ENCODE data around the gene PPP1R1A.

The PPP1R1A gene

DNA sequence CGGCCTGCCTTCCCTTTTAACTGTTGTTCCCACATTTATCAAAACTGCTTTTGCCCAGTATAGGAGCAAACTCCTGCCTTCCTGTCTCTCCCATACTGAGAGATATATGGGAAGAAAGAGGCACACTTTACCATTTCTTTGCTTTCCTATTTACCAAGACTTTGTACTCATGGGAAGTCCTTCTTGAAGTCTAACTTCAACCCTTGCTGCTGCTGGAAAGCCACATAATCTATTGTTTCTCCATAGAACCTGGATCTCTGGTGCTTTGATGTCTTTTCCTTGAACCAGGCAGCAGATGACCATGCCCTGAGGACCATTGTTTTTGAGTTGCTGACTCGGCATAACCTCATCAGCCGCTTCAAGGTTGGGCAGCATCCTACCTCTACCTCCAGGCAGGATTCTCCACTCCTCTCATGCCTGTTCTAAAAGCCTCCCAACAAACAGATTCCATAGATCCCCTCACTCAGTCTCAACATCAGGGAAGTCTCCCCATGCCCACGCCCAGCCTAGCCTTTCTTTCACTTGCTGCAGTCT lies 18.4 kb downstream of the PPP1R1A start:
- no peak for DNase-seq

DNA sequence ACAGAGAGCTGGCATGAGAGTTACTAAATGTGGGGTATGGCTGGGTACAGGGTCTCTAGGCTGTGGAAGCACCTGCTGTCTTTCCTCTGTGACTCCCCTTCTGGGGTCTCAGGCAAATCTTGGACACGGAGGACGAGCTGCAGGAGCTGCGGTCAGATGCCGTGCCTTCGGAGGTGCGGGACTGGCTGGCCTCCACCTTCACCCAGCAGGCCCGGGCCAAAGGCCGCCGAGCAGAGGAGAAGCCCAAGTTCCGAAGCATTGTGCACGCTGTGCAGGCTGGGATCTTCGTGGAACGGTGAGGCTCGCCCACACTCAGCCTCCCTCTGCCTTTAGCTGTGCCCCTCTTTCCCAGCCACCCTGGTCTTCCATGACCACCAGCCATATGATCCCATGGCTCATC lies 19.4 kb downstream of the PPP1R1A start:
- DNase-seq: no peak

DNA sequence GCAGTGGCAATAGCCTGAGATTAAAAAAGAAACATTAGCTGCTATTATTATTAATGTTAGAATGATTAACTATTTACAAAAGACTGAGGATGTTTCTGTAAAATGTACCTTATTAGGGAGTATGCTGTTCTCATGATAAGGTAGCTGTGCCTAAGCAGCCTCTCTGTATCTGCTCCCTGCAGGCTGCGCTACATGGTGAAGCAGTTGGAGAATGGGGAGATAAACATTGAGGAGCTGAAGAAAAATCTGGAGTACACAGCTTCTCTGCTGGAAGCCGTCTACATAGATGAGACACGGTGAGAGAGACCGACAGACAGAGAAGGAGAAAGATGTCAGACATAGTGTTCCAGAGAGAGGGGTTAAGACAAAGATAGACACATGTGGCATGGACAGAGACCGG lies 21.7 kb downstream of the PPP1R1A start:
- DNase-seq: no peak

DNA sequence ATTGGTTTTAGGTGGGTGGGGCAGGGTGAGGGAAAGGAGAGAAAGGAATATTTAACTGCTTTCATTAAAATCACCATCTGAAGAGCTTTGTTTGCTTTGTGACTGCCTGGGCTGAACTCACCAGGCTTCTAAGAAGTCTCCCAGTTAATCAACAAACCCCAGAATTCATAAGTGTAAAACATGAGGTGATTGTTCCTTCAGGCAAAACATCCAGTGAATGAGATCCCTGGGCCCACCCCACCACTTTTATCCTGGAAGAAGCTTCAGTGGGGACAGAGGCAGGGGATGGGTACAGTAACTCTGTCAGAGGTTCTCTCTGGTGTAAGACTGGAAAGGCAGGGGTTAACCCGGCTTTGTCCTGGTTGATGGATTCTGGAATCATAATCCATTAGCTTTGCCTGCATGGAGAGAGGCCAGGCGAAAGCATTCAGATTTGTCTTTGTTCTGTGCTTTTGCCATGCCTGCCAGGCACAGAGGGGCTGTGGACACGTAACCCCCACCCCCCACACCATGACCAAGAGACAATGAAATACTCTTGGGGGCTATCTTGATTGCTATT lies 22.4 kb downstream of the PPP1R1A start:
- DNase-seq: no peak

DNA sequence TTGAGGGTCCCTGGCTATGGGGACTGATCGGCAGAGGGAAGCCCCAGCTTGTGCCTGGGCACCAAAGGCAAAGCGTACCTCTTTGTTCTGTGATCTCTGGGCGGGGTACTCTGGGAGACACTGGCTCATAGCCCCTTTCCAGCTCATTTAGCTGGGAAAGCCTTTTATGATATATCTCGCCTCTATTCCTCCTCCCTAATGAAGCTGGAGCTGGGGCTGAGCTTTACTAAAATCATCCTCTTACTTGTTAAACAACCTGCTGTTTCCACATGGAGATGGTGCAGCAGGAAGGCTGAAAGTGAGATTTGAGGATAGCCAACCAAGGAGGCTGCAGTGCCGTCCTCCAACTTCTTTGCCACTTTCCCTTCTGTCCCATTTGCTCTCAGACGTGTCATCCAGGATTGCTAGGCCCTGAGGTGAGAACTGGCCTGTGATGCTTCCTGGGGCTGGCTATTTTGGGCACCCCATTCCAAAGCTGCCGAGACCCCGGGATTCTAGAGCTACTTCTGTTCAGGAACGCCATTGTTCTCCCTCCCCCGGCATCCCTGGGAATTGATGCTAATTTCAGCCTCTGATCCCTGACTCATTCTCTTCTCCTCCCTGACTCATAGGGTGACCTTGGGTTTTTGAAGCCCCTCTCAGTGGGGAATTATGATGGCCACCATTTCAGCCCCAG lies 23.0 kb downstream of the PPP1R1A start:
- no peak for DNase-seq

DNA sequence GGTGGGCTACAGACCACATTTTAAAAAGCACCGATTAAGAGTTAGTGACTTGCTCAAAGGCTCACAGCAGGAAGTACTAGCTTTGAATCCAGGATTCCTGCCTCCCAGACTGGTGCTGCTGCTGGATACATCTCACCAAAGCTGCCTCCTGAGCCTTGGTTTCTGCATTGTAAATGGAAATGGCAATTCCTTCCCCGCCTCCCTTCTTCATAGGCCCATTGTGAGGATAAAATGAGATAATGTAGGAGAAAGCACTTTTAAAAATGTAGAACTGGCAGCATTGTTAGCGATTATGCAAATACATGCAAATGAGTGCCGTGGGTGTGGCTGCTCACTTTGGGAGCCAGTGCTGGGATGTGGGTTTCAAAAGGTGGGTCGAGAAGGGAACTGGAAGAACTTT lies 23.7 kb downstream of the PPP1R1A start:
- no peak for DNase-seq

DNA sequence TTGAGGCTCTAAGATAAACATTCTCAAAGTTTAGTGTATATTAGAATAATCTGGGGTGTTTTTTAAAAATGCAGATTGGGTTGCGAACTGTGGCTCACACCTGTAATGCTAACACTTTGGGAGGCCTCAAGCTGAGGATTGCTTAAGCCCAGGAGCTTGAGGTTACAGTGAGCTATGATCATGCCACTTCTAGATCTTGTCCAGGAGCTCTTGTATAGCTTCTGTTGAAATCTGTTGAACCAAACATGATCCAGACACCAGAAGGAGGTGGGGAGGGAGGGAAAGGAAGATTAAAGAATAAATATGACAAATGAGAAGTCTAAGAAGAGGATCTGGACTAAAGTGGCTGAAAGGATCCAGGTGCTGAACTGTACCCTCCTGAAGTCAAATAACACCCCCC lies 24.7 kb downstream of the PPP1R1A start:
- DNase-seq: no peak

DNA sequence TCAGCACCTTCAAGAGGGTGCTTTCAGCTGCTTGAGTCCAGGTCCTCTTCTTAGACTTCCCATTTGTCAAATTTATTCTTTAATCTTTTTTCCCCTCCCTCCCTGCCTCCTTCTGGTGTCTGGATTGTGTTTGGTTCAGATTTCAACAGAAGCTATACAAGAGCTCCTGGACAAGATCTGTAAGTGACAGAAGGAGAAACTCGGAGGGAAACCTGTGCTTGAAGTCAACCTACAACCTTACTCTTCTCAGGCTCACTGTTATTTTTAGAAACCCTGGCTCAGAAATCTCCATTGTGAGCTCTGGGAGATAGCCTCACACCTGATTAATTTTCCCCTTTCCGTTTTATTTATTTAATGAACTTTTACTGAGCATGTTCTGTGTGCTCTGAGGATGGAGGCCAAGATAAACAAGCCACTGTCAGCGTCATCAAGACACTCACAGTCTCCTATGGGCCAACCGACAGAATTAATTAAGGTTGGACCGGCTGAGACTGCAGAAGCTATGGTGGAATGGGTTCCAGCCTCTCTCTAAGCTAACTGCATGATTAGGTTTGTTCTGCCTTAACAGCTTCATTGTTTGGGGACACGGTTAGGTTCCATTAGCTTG lies 25.6 kb downstream of the PPP1R1A start:
- DNase-seq: no peak

DNA sequence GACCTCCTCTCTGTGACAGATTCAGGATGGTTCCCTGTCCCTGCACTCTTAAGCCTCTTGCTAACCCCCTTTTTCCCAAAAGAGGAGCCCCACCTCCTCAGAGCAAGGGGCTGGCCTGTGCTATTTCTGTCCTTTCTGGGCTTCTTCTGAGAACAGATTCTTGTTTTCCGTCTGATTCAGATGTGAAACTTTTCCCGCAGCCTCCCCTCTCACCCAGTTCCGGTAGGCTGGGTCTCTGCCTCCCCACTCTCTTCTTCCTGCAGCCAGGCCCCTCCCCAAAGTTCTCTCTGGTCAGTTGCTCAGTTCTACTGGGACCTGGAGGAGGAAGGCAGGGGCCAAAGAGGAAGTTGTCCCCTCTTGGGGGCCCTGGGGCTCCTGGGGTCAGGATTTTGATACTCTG lies 27.3 kb downstream of the PPP1R1A start:
- DNase-seq: no peak

DNA sequence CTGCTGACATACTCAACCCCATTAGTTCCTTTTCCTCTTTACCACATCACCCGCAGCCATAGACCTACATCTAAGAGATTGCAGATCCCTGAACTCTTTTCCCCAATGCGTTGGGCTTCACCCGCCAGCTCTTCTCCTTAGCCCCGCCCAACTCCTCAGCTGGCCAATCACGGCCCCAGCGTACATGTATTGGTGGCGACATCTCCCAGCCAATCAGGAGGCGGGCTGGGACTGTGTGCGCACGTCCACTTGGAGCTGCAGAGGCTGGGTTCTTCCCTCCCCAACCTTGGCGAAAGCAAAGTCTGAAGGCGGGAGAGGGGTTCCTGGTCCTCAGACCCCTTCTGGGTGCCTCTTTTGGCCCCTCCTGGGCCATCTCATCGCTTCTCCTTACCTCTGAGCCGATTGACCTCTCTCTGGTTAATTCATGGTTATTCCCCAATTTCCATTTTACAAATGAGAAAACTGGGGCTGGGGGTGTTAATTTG lies 28.0 kb downstream of the PPP1R1A start:
- DNase-seq: peak; percentile 85

DNA sequence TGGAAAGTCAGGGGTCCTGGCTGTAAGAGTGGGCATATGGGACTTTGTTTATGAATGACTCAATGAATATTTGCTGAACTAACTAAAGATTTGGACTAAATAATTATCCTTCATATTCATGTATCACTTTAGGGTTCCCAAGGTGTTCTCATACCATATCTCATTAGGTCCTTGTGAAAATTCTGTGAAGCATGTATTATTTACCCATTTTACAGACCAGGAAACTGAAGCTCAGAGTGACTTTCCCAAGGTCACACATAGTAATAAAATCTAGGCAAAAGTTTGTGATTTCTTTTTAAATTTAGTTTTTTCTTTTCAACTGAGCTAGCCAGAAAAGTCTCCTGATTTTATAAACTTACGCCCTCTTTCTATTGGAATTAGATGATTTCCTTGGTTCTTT lies 29.7 kb downstream of the PPP1R1A start:
- DNase-seq: no peak

DNA sequence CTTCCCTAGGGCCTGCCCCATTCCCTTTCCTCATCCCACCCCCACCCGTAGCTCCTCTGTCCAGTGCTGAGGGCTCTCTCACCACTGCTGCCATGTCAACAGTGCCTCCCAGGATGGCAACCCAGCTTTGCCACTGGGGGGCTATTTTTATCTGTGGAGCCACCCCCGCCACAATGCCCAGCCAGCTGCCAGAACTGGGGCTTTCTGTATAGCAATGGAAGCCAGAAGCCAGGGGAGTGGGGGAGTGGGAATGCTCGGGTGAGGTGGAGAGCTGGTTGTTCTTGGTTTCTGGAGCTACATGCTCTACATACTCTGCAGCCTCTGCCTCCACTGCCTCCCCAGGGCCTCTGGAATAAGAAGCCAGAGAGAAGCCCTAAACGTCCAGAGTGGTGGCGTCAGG lies 30.1 kb downstream of the PPP1R1A start:
- no peak for DNase-seq

DNA sequence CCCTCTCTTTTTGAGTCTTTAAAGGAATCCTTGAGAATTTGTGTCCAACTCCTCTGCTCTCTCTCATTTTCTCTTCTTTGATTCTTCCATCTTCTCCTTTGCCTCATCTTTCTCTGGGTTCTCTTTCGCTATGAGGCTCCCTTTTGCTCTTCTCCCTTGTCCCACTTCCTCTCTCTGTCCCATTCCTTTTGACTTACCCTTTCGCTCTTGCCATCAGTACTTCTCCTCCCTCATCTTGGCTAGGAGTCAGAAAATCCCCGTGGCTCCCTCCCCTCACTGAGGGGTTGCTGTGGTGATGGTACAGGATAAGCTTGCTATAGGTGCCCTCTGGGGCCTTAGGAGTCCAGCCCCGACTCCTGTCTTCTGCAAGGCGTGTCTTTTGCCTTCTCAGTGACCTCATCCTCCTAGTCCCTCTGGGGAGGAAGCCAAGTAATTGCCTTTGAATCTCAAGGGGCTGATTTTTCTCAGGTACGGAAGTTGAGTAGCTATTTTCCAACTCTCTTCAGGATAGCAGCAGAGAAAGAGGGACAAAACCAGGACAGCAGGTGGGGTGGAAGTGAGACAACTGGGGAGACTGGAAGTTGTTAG lies 32.7 kb downstream of the PPP1R1A start:
- no peak for DNase-seq

DNA sequence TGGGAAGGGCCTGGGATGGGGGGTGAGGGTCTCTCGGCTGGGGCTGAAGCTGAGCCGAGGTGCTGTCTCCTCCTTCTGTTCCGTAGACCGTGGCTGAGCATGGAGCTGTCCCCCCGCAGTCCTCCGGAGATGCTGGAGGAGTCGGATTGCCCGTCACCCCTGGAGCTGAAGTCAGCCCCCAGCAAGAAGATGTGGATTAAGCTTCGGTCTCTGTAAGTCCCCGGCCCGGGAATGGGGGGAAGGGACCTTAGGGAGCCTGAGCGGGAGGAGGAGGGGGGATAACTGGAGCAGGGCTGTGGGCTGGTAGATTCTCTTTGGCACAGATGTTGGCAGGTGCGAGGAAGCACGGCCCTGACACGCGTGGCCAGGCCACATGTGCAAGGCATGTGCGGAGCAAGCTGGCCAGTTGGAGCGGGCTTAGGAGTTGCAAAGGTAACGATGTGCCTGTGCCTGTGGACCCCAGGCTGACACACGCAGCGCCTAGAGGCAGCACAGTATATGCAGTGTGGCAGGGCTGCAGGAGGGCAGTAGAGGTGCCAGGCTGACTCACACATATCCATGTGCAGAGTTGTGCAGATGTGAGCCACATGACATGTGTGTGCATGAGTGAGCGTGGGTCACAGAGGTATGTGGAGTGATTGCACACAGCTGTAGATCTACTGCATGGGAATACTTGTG lies 38.5 kb downstream of the PPP1R1A start:
- DNase-seq: no peak

DNA sequence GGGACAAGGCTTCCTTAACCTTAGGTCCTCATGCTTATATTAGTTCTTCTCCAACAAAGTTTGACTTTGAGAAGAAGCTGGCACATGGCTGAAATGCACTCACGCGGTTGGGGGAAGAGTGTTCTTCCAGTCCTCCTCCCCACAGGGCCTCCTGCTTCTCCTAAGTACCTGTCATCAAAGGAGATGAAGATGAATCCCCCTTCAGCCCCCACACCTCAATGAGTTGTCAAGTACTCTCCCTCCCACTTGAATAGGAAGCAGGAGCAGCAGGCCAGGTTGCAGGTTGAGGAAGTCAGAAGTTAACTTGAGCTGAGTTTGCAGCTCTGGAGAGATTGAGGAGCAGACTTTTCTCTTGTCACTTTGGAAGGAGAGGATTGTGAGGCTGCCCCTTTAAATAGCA lies 41.9 kb downstream of the PPP1R1A start:
- no peak for DNase-seq

DNA sequence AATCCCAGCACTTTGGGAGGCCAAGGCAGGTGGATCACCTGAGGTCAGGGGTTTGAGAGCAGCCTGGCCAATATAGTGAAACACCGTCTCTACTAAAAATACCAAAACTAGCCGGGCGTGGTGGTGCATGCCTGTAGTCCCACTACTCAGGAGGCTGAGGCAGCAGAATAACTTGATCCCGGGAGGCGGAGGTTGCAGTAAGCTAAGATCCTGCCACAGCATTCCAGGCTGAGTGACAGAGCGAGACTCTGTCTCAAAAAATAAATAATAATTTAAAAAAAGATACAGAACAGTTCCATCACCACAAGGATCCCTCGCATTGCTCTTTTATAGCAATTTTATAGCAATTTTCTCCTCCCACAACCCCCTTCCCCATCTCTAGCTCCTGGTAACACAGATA lies 43.7 kb downstream of the PPP1R1A start:
- no peak for DNase-seq

DNA sequence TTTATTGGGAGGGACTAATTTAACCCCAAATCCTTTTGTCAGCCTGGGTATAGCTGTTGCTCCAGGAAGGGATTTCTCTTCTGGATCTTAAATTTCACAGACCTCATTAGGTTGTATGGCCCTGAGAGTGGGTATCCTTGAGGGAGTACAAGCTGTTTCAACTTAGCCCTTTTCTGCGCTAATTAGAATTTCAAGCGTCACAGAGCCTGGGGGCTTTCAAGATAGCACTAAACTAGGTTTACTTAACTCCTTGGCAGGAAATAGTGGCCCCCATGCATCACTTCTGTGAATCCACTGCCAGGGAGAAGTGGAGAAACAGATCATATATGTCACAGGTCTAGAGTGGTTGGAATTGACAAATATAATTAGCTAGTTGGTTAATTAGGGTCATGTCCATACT lies 44.9 kb downstream of the PPP1R1A start:
- DNase-seq: no peak

DNA sequence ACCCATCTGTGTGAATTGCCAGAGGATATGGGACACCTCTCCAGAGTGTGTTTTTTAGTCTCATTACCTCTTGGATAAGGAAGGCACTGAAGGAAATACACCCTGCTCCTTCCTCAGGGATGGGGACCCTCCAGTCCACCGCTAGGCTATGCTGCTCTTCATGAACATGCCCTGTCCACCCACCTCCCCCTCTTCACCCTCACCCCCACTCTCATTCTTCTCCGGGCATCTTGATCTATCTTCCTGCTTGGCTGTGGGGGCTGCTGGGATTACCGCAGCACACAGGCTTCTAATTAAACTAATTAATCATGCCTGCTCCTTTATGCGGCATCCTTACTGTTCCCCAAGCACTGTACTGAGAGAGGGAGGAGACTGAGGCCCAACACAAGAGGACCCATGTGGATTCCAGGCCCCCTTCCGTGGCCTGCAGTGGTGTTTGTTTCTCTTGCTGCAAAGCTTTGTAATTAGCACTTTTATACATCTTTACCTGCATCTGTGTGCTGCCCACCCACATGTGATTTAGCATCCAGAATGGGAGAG lies 46.6 kb downstream of the PPP1R1A start:
- no peak for DNase-seq

DNA sequence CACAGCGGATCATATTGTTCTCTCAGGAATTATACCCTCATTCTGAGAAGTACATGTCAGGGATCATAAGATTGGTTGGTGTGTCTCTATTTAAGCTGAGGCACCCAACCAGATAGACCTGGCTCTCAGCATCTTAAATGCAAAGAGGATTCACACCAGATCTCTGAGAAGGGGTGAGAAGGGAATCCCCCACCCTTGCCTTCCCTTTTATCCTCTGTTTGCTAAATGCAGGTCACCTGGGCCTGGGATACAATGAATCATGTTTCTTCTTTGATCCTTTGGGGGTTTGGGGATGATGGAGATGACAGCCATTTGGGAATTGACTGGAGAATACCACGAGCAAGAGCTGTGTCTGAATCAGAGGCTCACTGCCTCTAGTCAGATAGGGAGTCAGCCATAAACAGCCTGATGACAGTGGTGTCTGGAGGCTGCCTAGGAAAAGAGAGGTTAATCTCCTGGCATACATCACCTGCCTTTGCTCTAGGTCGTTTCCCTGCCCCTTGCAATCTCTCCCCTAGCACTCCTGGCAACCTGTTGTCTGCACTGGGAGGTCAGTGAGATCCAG lies 50.2 kb downstream of the PPP1R1A start:
- DNase-seq: no peak

DNA sequence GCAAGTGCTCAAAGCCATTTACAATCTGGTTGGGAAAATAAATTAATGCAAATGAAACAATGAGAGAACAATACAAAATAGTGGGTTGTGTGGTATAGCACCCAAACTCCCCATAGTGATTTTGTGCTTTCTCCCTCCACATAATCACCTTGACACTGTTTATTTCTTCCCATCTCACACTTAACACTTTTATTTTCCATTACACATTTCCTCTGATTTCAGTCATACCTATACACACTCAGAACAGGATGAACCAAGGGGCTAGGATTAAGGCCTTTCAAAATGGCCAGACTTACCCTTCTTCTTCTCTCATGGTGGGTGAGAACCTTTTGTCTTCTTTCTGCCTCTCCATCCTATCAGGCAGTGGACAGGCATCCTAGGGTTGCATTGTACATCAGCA lies 53.0 kb downstream of the PPP1R1A start:
- no peak for DNase-seq

DNA sequence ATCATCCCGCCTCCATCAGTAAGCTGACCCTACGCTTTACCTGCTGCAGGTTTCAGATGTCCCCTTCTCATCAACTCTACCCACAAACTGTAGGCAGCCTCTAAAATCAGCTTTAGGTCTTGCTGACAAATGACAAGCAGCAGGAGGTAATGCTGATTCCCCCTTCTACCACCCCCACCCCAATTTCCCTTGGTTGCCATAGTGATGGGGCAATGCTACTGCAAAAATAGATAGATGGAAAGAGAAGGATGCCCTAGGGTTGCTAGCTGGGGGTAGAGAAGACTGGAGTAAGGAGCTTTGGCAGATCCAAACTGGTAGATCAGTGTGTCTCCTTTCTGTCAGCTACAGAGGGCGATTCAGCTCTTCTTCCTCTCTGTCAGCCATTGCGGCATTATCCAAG lies 58.9 kb downstream of the PPP1R1A start:
- DNase-seq: no peak
